Neural cell (in vitro differentiated cells): ENCODE data around the gene STARD9.

ENCODE experiments used
- EZH2 ChIP-seq: fragments of 200-600, 300-800 bp; shearing (Covaris generic), sonication (generic); IDR thresholded peaks from 2 replicates; pipeline ENCODE4 v1.6.1; 2014; ENCODE audit warnings: antibody characterized with exemption, low read length, borderline replicate concordance, mild to moderate bottlenecking; ENCODE audit not compliant: insufficient read depth, poor library complexity, severe bottlenecking
- MXI1 ChIP-seq: fragments of 450-650 bp; conservative IDR thresholded peaks from 2 replicates; pipeline ENCODE4 v1.6.1; 2014; ENCODE audit warnings: antibody characterized with exemption, mild to moderate bottlenecking; ENCODE audit not compliant: poor library complexity, severe bottlenecking
- POLR2AphosphoS5 ChIP-seq: IDR thresholded peaks from 2 replicates; pipeline ENCODE4 v1.6.1; 2012
- TAF1 ChIP-seq: IDR thresholded peaks from 2 replicates; pipeline ENCODE4 v1.6.1; 2012; ENCODE audit warnings: low read depth
- TF ChIP-seq, protein P1 (sequence below): fragments of 450-650 bp; IDR thresholded peaks from 2 replicates; pipeline ENCODE4 v1.5.1; 2014; ENCODE audit warnings: antibody characterized with exemption, mild to moderate bottlenecking, moderate library complexity; ENCODE audit not compliant: poor library complexity, severe bottlenecking

DNA sequence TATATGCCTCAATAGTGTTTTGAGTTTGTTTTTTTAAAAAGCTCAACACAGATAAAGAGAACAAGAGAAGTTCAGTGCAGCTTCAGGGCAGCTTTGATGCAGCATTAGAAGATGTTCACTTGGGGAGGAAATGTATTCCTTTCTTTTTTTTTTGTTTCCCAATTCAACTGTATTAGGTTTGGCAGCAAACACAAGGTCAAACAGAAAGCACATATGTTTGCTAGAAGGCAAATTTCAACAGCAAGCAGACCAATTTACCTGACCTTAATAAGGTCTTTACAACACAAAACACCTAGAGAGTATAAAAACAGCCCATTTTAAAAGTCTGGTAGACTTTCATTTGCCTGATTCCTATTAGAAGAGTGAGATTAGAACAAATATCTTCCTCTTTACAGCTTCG, 168.8 kb downstream of the STARD9 start:
- TF ChIP-seq, protein P1, sequence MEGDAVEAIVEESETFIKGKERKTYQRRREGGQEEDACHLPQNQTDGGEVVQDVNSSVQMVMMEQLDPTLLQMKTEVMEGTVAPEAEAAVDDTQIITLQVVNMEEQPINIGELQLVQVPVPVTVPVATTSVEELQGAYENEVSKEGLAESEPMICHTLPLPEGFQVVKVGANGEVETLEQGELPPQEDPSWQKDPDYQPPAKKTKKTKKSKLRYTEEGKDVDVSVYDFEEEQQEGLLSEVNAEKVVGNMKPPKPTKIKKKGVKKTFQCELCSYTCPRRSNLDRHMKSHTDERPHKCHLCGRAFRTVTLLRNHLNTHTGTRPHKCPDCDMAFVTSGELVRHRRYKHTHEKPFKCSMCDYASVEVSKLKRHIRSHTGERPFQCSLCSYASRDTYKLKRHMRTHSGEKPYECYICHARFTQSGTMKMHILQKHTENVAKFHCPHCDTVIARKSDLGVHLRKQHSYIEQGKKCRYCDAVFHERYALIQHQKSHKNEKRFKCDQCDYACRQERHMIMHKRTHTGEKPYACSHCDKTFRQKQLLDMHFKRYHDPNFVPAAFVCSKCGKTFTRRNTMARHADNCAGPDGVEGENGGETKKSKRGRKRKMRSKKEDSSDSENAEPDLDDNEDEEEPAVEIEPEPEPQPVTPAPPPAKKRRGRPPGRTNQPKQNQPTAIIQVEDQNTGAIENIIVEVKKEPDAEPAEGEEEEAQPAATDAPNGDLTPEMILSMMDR = no peak
- TF ChIP-seq EZH2 (no peak), POLR2AphosphoS5 (no peak), MXI1 (no peak), TAF1 (no peak)
